Neutrophil (primary cell): ENCODE measurements around the gene PLCB3.

Experiments used
- H3K27ac ChIP-seq: fragments of 200-600 bp; sonication (generic); 2 replicates; pipeline ENCODE4 v1.5.1; 2016; ENCODE audit warnings: mild to moderate bottlenecking, moderate library complexity
- H3K27me3 ChIP-seq: fragments of 200-600 bp; sonication (generic); 2 replicates; pipeline ENCODE4 v1.6.0; 2016; ENCODE audit warnings: mild to moderate bottlenecking
- H3K36me3 ChIP-seq: fragments of 200-600 bp; sonication (generic); 2 replicates; pipeline ENCODE4 v1.5.1; 2017
- H3K4me1 ChIP-seq, 2 experiments: fragments of 200-600 bp in 1 of 2; sonication (generic) in 1 of 2; 1 replicate in 1 of 2; 2 replicates in 1 of 2; pipeline versions ENCODE4 v1.5.1 to v1.6.1; 2013 to 2016; ENCODE audit warnings: low read depth in 1 of 2, low read length in 1 of 2, mild to moderate bottlenecking in 1 of 2, moderate library complexity in 1 of 2; ENCODE audit not compliant: control insufficient read depth in 1 of 2, insufficient read depth in 1 of 2
- H3K4me3 ChIP-seq, 2 experiments: fragments of 200-600 bp in 1 of 2; sonication (generic) in 1 of 2; 1 replicate in 1 of 2; 2 replicates in 1 of 2; pipeline ENCODE4 v1.5.1; 2013 to 2016; ENCODE audit warnings: low read depth in 1 of 2, low read length in 1 of 2, mild to moderate bottlenecking in 1 of 2, moderate library complexity in 1 of 2
- H3K9me3 ChIP-seq: fragments of 200-600 bp; sonication (generic); 2 replicates; pipeline ENCODE4 v1.5.1; 2016
- TF ChIP-seq, protein P1 (sequence below): fragments of 200-600 bp; sonication (generic); IDR thresholded peaks from 2 replicates; pipeline ENCODE4 v1.5.1; 2016; ENCODE audit warnings: antibody characterized with exemption

Gene PLCB3

DNA sequence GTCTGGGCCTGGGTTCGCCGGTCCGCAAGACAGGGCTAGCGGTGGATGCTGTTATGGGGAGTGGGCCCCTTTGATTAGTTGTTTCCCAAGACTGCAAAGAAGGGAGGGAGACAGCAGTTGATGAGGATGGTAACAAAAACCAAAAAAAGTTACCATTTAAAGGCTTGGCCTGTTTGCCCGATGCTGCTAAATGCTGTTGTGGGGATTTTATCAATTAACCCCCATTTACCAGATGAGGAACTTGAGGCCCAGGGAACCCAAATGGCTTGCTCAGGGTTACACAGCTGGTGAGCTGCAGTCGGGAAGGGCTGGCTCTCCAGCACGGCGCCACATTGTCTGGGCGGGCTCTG is 28.7 kb upstream of the PLCB3 start:
- TF ChIP-seq, protein P1, sequence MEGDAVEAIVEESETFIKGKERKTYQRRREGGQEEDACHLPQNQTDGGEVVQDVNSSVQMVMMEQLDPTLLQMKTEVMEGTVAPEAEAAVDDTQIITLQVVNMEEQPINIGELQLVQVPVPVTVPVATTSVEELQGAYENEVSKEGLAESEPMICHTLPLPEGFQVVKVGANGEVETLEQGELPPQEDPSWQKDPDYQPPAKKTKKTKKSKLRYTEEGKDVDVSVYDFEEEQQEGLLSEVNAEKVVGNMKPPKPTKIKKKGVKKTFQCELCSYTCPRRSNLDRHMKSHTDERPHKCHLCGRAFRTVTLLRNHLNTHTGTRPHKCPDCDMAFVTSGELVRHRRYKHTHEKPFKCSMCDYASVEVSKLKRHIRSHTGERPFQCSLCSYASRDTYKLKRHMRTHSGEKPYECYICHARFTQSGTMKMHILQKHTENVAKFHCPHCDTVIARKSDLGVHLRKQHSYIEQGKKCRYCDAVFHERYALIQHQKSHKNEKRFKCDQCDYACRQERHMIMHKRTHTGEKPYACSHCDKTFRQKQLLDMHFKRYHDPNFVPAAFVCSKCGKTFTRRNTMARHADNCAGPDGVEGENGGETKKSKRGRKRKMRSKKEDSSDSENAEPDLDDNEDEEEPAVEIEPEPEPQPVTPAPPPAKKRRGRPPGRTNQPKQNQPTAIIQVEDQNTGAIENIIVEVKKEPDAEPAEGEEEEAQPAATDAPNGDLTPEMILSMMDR = no peak
- Histone ChIP-seq H3K4me3 (no peak overlapping the region), H3K27me3 (no peaks in the 10 kb centered on the region), H3K27ac (peak overlapping the region; percentile 85), H3K9me3 (no peaks in the 10 kb centered on the region), H3K36me3 (peaks cover 71% of the 10 kb centered on the region), H3K4me1 (peaks cover 24 to 26% of the 10 kb centered on the region in 2 experiments)

DNA sequence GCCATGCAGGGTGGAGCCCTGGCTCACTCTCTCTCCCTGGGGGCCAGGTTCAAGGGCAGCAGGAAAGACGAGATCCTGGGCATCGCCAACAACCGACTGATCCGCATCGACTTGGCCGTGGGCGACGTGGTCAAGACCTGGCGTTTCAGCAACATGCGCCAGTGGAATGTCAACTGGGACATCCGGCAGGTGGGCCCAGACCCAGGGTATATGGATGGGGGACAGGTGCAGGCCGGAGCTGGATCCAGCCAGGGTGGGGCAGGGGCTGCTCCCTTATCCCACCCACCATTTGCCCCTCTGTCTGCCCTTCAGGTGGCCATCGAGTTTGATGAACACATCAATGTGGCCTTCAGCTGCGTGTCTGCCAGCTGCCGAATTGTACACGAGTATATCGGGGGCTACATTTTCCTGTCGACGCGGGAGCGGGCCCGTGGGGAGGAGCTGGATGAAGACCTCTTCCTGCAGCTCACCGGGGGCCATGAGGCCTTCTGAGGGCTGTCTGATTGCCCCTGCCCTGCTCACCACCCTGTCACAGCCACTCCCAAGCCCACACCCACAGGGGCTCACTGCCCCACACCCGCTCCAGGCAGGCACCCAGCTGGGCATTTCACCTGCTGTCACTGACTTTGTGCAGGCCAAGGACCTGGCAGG is 28.2 kb upstream of the PLCB3 start:
- H3K27ac ChIP-seq = peak overlapping the region; percentile 85
- H3K27me3 ChIP-seq = no peaks in the 10 kb centered on the region
- H3K9me3 ChIP-seq = no peaks in the 10 kb centered on the region
- H3K4me1 ChIP-seq = peaks cover 24 to 27% of the 10 kb centered on the region in 2 experiments
- TF ChIP-seq, protein P1 = no peak
- H3K4me3 ChIP-seq = no peak overlapping the region
- peaks cover 66% of the 10 kb centered on the region for H3K36me3 ChIP-seq

DNA sequence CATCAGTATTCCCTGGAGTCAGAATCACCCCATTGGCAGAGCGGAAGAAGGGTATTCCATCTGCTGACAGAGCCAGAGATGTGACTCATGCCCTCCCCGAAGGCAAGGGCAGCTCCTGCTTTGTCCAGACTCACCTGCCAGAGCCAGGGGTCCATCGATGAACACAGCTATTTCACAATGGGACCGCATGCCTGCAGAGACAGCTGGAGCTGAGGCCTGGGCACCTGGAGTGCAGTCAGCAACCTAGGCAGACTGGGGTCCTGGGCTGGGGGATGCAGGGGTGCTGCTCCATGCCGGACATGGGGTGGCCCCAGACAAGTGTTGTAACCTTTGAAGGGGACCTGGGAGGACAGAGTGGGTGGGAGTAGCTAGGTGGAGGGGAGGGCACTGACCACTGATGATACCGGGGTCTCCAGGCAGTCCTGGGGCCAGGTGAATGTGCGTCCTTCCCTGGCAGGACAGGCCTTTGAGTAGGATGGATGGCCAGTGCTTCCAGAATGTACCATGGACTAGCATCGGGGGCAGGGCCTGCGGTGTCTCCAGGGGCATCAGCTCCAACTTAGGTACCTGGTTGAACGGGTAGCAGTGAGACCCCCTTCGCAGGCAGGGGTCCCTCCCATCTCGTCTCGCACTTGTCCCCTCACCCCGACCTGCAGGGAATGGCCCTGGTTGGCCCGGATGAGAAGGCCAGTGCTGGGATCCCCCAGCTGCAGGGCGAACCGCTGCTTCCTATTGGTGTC is 27.0 kb upstream of the PLCB3 start:
- TF ChIP-seq, protein P1 = no peak
- H3K27ac ChIP-seq = peak overlapping the region; percentile 85
- H3K4me1 ChIP-seq = peaks cover 28 to 31% of the 10 kb centered on the region in 2 experiments
- no peak overlapping the region for H3K4me3 ChIP-seq
- no peaks in the 10 kb centered on the region for H3K27me3 ChIP-seq
- peaks cover 54% of the 10 kb centered on the region for H3K36me3 ChIP-seq
- H3K9me3 ChIP-seq = no peaks in the 10 kb centered on the region

DNA sequence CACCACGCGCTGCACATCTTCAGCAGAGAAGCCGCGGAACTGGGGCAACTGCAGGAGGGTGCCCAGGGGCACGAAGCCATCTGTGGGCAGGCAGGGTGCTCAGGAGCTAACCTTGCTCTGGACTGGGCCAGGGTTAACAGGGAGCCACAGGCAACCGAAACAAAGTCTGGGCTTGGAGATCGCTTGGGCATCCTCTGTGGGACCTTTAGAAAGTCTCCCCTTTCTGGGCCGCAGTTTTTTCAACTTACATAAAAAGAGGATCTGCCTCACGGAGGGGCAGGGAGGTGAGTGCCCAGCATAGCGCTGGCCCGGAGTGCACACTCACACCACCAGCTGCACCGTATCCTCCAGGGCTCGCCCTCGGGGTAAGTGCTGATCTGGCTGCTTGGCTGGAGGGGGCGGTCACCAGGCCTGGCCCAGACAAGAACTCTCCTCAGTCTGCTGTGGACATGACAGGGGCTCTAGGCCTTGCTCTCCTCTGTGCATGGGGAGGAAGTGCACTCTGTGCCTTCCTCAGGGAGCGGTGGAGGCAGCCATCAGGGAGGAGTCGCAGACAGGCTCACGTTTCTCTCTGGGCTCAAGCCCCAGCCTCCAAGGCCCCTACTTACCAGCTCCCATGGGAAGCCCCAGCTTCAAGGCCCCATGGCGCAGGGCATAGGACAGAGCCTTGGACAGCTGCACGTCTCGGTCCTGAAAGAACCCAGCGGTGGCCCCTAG is 26.3 kb upstream of the PLCB3 start:
- no peaks in the 10 kb centered on the region for H3K9me3 ChIP-seq
- peaks cover 46% of the 10 kb centered on the region for H3K36me3 ChIP-seq
- H3K4me1 ChIP-seq = peaks cover 35 to 38% of the 10 kb centered on the region in 2 experiments
- no peaks in the 10 kb centered on the region for H3K27me3 ChIP-seq
- TF ChIP-seq, protein P1 = no peak
- H3K27ac ChIP-seq = peak overlapping the region; percentile 85
- H3K4me3 ChIP-seq = peak overlapping the region; percentile 75 to 84

DNA sequence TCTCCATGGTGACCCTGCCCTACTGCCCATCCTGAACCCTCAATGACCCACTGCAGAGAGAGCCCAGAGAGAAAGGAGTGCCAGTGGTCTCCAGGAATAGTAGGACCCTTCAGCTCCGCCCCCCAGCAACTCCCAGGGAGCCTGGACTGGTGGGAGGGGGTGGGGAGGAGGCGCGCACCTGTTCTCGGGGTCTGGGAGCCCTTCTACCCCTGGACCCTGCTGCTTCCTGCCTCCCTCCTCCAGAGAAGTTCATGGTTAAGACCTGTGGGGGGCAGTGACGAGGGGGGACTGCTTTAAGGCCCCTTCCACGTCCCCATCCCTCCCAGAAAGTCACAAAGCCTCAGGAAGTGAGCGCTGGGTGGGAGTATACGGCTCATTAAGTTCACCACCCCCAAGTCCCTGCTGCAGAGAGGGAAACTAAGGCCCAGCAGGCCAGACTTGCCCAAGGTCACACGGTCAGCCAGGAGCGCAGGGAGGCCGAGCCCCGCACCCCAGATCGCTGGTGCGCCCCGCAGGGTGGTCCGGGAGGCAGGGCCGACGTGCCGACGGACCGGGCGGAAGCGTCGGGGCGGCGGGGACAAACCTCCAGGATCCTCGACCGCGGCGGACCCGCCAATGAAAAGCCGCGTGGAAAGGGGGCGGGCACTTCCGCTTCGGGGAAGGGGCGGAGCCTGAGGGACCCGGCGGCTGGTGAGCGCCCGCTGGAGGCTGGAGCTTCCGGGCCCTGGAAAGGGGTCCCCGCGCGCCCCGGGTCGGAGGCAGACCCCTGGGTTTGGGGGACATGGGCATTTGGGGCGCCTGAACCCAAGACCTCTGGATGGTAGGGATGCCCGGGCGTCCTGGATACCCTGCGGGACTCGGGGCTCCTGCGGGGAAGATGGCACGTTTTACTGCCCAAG is 25.5 kb upstream of the PLCB3 start, which contains the start of the genes NUDT22 and TRPT1:
Gene NUDT22, plus strand, starts transcription at position 667 of the 899 bp plus-strand sequence. CDS start 379 bp downstream, outside the sequence.
Gene TRPT1, minus strand, starts transcription at position 579 of the 899 bp plus-strand sequence. Its CDS starts 326 bp downstream, at position 253.
- TF ChIP-seq, protein P1 = no peak
- Histone ChIP-seq H3K9me3 (no peaks in the 10 kb centered on the region), H3K27me3 (no peaks in the 10 kb centered on the region), H3K27ac (peak within 1 kb of the TSS; percentile 85), H3K4me3 (peak within 1 kb of the TSS; percentile 75 to 84), H3K4me1 (peaks cover 40 to 43% of the 10 kb centered on the region in 2 experiments), H3K36me3 (peaks cover 38% of the 10 kb centered on the region)
